ENCODE measurements around the gene SSC4D. TPM values are rescaled to one million over a fixed set of nuclear protein-coding genes. Genes with fewer than 3 reads are reported as not detected.
"Not testable (repeated sequence)": the region's sequence is repeated elsewhere in the genome, so short reads cannot be mapped to it uniquely, and the experiment has no call there.

Gene SSC4D
- total and polyA plus RNA-seq, 2 experiments from 2014 or later: 13.3 to 33.5 TPM

GRCh38 chr7:76403780-76404494 is 5.6 kb downstream of the SSC4D start:
- H3K27me3 ChIP-seq: no peaks in the 10 kb centered on the region
- H3K36me3 ChIP-seq: no peaks in the 10 kb centered on the region
- no peaks in the 10 kb centered on the region for H3K9me3 ChIP-seq (ENCODE audit: low read depth)
- no peaks in the 10 kb centered on the region for H3K4me1 ChIP-seq (ENCODE audit: low read depth)
- no peak overlapping the region for H3K4me3 ChIP-seq
- no peak overlapping the region for H3K27ac ChIP-seq
- no peak for TF ChIP-seq CTCF (IDR thresholded peaks at IDR 0.05; ENCODE audit: low read depth, low read length)
- no peak for DNase-seq (ENCODE audit: low read depth in 1 of 2, low spot score in 1 of 2)

DNA sequence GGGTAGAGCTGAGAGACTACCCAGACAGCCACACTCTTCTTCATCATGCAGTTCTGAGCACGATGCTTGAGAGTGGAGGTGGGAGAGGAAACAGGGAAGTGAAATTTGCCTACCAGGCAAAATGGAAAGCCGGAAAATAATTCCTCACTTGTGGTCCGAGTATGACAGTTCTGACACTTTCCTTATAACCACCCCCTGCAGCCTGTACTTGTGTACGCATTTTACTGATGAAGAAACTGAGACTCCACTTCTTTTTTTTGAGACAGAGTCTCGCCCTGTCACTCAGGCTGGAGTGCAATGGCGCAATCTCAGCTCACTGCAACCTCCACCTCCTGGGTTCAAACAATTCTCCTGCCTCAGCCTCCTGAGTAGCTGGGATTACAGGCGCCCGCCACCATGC is 6.4 kb downstream of the SSC4D start:
- not testable (repeated sequence) for H3K4me1 ChIP-seq (ENCODE audit: low read depth); H3K9me3 ChIP-seq (ENCODE audit: low read depth); H3K36me3 ChIP-seq; H3K27ac ChIP-seq; DNase-seq (ENCODE audit: low read depth in 1 of 2, low spot score in 1 of 2); H3K4me3 ChIP-seq; H3K27me3 ChIP-seq

DNA sequence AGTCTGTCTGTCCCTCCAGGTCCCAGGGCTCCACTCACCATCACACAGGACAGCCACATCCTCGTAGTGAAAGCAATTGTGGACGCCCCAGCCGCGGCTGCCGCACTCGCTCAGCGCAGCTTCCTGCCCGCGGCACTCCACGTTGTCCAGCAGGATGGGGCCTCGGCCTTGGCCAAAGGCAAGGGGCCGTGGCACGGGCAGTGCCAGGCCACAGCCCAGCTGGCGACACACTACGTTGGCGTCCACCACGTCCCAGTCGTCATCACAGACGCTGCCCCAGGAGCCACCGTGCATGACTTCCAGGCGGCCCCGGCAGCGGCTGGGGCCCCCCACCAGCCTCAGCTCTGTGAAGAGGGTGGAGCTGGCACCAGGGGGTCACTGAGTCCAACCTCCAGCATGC is 9.2 kb downstream of the SSC4D start:
- no peak for DNase-seq (ENCODE audit: low read depth in 1 of 2, low spot score in 1 of 2)

GRCh38 chr7:76397409-76398183 is 11.9 kb downstream of the SSC4D start:
- H3K27ac ChIP-seq: no peak overlapping the region
- no peaks in the 10 kb centered on the region for H3K27me3 ChIP-seq
- no peak for TF ChIP-seq CTCF (IDR thresholded peaks at IDR 0.05; ENCODE audit: low read depth, low read length)
- no peak overlapping the region for H3K4me3 ChIP-seq
- H3K9me3 ChIP-seq (ENCODE audit: low read depth): no peaks in the 10 kb centered on the region
- peak; percentile 47 to 78 for DNase-seq (ENCODE audit: low read depth in 1 of 2, low spot score in 1 of 2)
- no peaks in the 10 kb centered on the region for H3K4me1 ChIP-seq (ENCODE audit: low read depth)
- H3K36me3 ChIP-seq: no peaks in the 10 kb centered on the region

More for the DNA sequence above, 9.2 kb downstream of the SSC4D start:
- TF ChIP-seq CTCF (IDR thresholded peaks at IDR 0.05; ENCODE audit: low read depth, low read length): no peak
- Histone ChIP-seq H3K36me3 (no peaks in the 10 kb centered on the region), H3K27ac (no peak overlapping the region), H3K4me1 (ENCODE audit: low read depth) (no peaks in the 10 kb centered on the region), H3K9me3 (ENCODE audit: low read depth) (no peaks in the 10 kb centered on the region), H3K4me3 (no peak overlapping the region), H3K27me3 (no peaks in the 10 kb centered on the region)

DNA sequence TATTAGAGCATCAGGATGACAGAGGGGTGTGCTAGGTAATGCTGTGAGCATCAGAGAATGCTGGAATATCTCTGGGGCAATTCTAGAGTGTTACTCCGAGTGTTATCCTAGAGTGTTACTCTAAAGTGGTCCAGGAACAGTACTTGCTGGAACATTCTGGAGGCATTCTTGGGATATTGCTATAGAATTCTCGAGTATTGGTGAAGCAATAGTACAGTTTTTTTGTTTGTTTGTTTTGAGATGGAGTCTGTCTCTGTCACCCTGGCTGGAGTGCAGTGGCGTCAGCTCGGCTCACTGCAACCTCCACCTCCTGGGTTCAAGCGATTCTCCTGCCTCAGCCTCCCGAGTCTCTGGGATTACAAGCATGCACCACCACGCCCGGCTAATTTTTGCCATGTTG is 12.6 kb downstream of the SSC4D start:
- no peaks in the 10 kb centered on the region for H3K36me3 ChIP-seq
- no peak for TF ChIP-seq CTCF (IDR thresholded peaks at IDR 0.05; ENCODE audit: low read depth, low read length)
- H3K27me3 ChIP-seq: no peaks in the 10 kb centered on the region
- DNase-seq (ENCODE audit: low read depth in 1 of 2, low spot score in 1 of 2): no peak
- H3K27ac ChIP-seq: no peak overlapping the region
- H3K9me3 ChIP-seq (ENCODE audit: low read depth): no peaks in the 10 kb centered on the region
- no peak overlapping the region for H3K4me3 ChIP-seq
- H3K4me1 ChIP-seq (ENCODE audit: low read depth): no peaks in the 10 kb centered on the region
